Heart left ventricle (tissue), 13 donors: ENCODE measurements around the gene USP32.

Experiments used
- CTCF ChIP-seq, 12 donors: fragments of 200-600 bp; sonication (generic) in 4 of 12; IDR thresholded peaks; one replicate each; pipeline versions ENCODE4 v1.5.0 to v1.8.0; 2018 to 2022; ENCODE audit warnings: antibody characterized with exemption in 12 of 12, mild to moderate bottlenecking in 5 of 12
- POLR2A ChIP-seq, 2 donors: fragments of 450-650 bp; IDR thresholded peaks; one replicate each; pipeline ENCODE4 v1.6.1; 2017; ENCODE audit warnings: antibody characterized with exemption in 2 of 2, mild to moderate bottlenecking in 2 of 2, moderate library complexity in 2 of 2
- donor health status: ischemic (EF 13 %, LVEDD 7.1; RV severe dilation, severe dysfunction).
- donor health status: DM: no; HTN: yes; CAD: no.
- donor health status: DM: no; HTN: no; CAD: no.
- donor health status: ischemic (EF 25% LVEDD 6.9; RV normal size, moderate dysfunction).
- donor health status: ischemic (EF 25% LVEDD 5.7; RV mildly dilated, moderate dysfunction).
- donor health status: ischemic (EF 35%, LVEDD 5.7; RV mildly dilated, moderate dysfunction).
- donor health status: nonischemic (EF 11% LVEDD 7.7; RV severe dilation, severe dysfunction).
- donor health status: DM: yes; HTN: yes; CAD: no.
- donor health status: PGD.
- donor health status: ischemic (EF 29% LVEDD 5.4; RV normal size, mild dysfunction).
- donor health status: nonischemic (EF 23%, LVEDD 6.1; RV moderate dilation, normal function).

- TF ChIP-seq CTCF (IDR thresholded peaks at IDR 0.05) = no peak
- TF ChIP-seq POLR2A (IDR thresholded peaks at IDR 0.05) = no peak
Measured at GRCh38 chr17:60280673-60281072, 111.3 kb downstream of the USP32 start.
